OCI-LY1 (cell line): Measurements from ENCODE around the gene GBX2.

Source experiments
- EZH2 ChIP-seq: fragments of 200-600 bp; sonication (generic), shearing (Covaris generic); IDR thresholded peaks from 2 replicates; pipeline ENCODE4 v1.8.0; 2017; ENCODE audit warnings: borderline replicate concordance, mixed run types, mild to moderate bottlenecking, antibody characterized with exemption, low read length, moderate library complexity, mixed read lengths
- TF ChIP-seq, protein P1 (sequence below): fragments of 200-600 bp; sonication (generic), shearing (Covaris generic); IDR thresholded peaks from 2 replicates; pipeline ENCODE4 v1.5.1; 2017; ENCODE audit warnings: mild to moderate bottlenecking, antibody characterized with exemption, low read length, moderate library complexity, mixed read lengths

DNA sequence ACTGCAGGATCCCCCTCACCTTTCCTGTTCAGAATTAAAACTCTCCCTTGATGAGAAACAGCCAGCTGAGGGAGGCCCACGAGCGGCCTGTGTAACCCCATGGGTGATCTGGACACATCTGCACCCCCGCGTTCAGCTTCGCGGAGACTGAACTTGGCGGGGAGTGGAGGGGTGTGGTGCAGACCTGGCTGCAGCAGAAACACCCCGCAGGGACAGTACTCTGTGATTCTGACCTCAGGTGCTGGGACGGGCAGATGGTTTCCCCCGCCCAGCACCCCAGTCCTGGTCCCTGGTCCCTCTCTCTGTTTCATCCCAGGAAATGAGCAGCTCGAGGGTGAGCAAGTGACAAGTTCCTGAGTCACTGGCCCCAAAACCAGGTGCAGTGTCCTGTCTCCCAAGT lies 41.2 kb downstream of the GBX2 start:
- TF ChIP-seq, protein P1, sequence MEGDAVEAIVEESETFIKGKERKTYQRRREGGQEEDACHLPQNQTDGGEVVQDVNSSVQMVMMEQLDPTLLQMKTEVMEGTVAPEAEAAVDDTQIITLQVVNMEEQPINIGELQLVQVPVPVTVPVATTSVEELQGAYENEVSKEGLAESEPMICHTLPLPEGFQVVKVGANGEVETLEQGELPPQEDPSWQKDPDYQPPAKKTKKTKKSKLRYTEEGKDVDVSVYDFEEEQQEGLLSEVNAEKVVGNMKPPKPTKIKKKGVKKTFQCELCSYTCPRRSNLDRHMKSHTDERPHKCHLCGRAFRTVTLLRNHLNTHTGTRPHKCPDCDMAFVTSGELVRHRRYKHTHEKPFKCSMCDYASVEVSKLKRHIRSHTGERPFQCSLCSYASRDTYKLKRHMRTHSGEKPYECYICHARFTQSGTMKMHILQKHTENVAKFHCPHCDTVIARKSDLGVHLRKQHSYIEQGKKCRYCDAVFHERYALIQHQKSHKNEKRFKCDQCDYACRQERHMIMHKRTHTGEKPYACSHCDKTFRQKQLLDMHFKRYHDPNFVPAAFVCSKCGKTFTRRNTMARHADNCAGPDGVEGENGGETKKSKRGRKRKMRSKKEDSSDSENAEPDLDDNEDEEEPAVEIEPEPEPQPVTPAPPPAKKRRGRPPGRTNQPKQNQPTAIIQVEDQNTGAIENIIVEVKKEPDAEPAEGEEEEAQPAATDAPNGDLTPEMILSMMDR, result no peak
- TF ChIP-seq EZH2, result no peak
